ENCODE data around the gene S100PBP.

S100PBP gene

GRCh38 chr1:32830092-32830852, 12.8 kb downstream of the S100PBP start:
- no peak for DNase-seq
- ATAC-seq, result no peak

GRCh38 chr1:32831878-32832277, 14.4 kb downstream of the S100PBP start:
- no peak for DNase-seq
- ATAC-seq, result no peak

- no peak for ATAC-seq
- DNase-seq, result no peak
These were observed 31.1 kb downstream of the S100PBP start for GRCh38 chr1:32848354-32849063.

GRCh38 chr1:32855861-32856617, 38.6 kb downstream of the S100PBP start:
- DNase-seq, result no peak
- no peak for ATAC-seq

- DNase-seq (no peak), ATAC-seq (no peak)
These were observed 40.7 kb downstream of the S100PBP start for GRCh38 chr1:32858136-32858535.

- ATAC-seq (no peak), DNase-seq (no peak)
These were observed 41.3 kb downstream of the S100PBP start for GRCh38 chr1:32858791-32859190.

- no peak for ATAC-seq
- no peak for DNase-seq
These were observed 42.5 kb downstream of the S100PBP start for GRCh38 chr1:32859915-32860314.

- DNase-seq, result no peak
These were observed 43.1 kb downstream of the S100PBP start for GRCh38 chr1:32860566-32860965.

GRCh38 chr1:32861904-32862695, 44.6 kb downstream of the S100PBP start:
- no peak for ATAC-seq

More at GRCh38 chr1:32860566-32860965, 43.1 kb downstream of the S100PBP start:
- no peak for ATAC-seq

GRCh38 chr1:32863218-32863880, 45.9 kb downstream of the S100PBP start:
- ATAC-seq (no peak), DNase-seq (no peak)

More at GRCh38 chr1:32861904-32862695, 44.6 kb downstream of the S100PBP start:
- no peak for DNase-seq

GRCh38 chr1:32863881-32864245, 46.4 kb downstream of the S100PBP start:
- DNase-seq (no peak), ATAC-seq (no peak)

GRCh38 chr1:32864375-32865019, 47.0 kb downstream of the S100PBP start:
- DNase-seq (no peak), ATAC-seq (no peak)

- ATAC-seq (no peak), DNase-seq (no peak)
These were observed 48.4 kb downstream of the S100PBP start for GRCh38 chr1:32865639-32866405.

- DNase-seq (no peak), ATAC-seq (no peak)
These were observed 49.7 kb downstream of the S100PBP start for GRCh38 chr1:32867151-32867550.

GRCh38 chr1:32867671-32868070, 50.2 kb downstream of the S100PBP start:
- ATAC-seq (no peak), DNase-seq (no peak)

- no peak for ATAC-seq
These were observed 50.6 kb downstream of the S100PBP start for GRCh38 chr1:32868085-32868484.

GRCh38 chr1:32868806-32869455, 51.5 kb downstream of the S100PBP start:
- DNase-seq (no peak), ATAC-seq (no peak)

More at GRCh38 chr1:32868085-32868484, 50.6 kb downstream of the S100PBP start:
- no peak for DNase-seq

- DNase-seq (no peak), ATAC-seq (no peak)
These were observed 52.6 kb downstream of the S100PBP start for GRCh38 chr1:32869923-32870614.
